Cardiac fibroblast (primary cell): ENCODE measurements around the gene SPCS1.

Source experiments
- DNase-seq, 2 donors: peaks; one replicate each; pipeline versions ENCODE4 v3.0.0 to v3.0.0-alpha.2; 2010; ENCODE audit warnings: low read depth in 2 of 2
- H3K4me3 ChIP-seq, 2 donors: replicated peaks in 1 of 2; 1 replicate in 1 of 2; 2 replicates in 1 of 2; pipeline ENCODE4 v1.5.1; 2011; ENCODE audit warnings: low read depth in 2 of 2, low read length in 2 of 2, mild to moderate bottlenecking in 2 of 2, moderate library complexity in 1 of 2
- CTCF ChIP-seq: IDR thresholded peaks from one replicate; pipeline ENCODE4 v1.5.1; 2011; ENCODE audit warnings: low read depth, mild to moderate bottlenecking, low read length, inconsistent platforms

Gene SPCS1

GRCh38 chr3:52715714-52716305 lies 9.9 kb downstream of the SPCS1 start:
- no peak overlapping the region for H3K4me3 ChIP-seq
- no peak for DNase-seq
- no peak for TF ChIP-seq CTCF

DNA sequence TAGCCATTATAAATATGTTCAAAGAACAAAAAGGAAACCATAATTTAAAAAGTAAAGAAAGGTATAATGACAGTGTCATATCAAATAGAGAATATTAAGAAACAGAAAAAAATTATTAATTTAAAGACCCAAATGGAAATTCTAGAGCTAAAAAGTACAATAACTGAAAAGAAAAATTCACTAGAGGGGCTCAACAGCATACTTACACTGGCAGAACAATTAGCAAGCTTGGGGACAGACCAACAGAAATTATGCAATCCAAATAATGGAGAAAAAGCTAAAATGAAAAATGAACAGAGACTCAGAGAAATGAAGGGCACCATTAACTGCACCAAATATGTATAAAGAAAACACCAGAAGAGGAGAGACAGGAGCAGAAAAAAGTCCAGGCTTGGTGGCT lies 13.7 kb downstream of the SPCS1 start:
- H3K4me3 ChIP-seq = no peak overlapping the region
- no peak for DNase-seq
- TF ChIP-seq CTCF = no peak

GRCh38 chr3:52721002-52721729 lies 15.3 kb downstream of the SPCS1 start:
- no peak overlapping the region for H3K4me3 ChIP-seq
- DNase-seq = peak; percentile 13
- TF ChIP-seq CTCF = no peak

GRCh38 chr3:52721730-52722008 lies 15.8 kb downstream of the SPCS1 start:
- no peak overlapping the region for H3K4me3 ChIP-seq
- no peak for DNase-seq

GRCh38 chr3:52722491-52722890 lies 16.6 kb downstream of the SPCS1 start:
- TF ChIP-seq CTCF = no peak

More at GRCh38 chr3:52721730-52722008, 15.8 kb downstream of the SPCS1 start:
- TF ChIP-seq CTCF = no peak

GRCh38 chr3:52723935-52724334 lies 18.0 kb downstream of the SPCS1 start:
- DNase-seq = no peak
- no peak for TF ChIP-seq CTCF
- no peak overlapping the region for H3K4me3 ChIP-seq

More at GRCh38 chr3:52722491-52722890, 16.6 kb downstream of the SPCS1 start:
- no peak for DNase-seq
- no peak overlapping the region for H3K4me3 ChIP-seq
